Skeletal muscle cell (primary cell): ENCODE data around the gene CD163L1.
"Not testable (repeated sequence)": the region's sequence is repeated elsewhere in the genome, so short reads cannot be mapped to it uniquely, and the experiment has no call there.

Source experiments
- DNase-seq: peaks from one replicate; pipeline ENCODE4 v3.0.0-alpha.2; 2010; ENCODE audit warnings: low read depth
- H3K4me3 ChIP-seq: 2 replicates; pipeline ENCODE4 v1.5.1; 2011; ENCODE audit warnings: low read depth, mild to moderate bottlenecking, control low read depth, low read length, moderate library complexity

CD163L1 gene

DNA sequence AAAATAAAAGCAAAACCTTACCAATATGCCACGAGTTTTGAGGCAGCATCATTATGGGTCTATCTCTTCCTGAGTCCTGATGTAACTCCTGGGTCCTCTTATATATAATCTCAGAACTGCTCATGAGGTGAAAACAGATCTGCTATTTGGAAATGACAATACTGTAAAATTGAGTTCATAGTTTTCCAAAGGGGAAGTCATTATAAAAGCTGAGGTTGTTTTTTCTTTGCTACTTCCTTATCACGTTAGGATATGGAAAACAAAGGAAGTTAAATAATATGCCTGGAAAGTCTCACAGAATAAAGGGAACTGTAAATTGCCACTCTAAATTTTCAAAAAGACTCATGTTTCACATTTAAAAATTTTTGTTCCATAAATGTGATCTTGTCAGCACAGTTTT, at the start of gene CD163L1:
Gene CD163L1 (minus strand): TSS at position 78 of the 400 bp plus-strand sequence. CDS start 26 bp downstream, at position 52.
- DNase-seq: no peak
- no peak within 1 kb of the TSS for H3K4me3 ChIP-seq

DNA sequence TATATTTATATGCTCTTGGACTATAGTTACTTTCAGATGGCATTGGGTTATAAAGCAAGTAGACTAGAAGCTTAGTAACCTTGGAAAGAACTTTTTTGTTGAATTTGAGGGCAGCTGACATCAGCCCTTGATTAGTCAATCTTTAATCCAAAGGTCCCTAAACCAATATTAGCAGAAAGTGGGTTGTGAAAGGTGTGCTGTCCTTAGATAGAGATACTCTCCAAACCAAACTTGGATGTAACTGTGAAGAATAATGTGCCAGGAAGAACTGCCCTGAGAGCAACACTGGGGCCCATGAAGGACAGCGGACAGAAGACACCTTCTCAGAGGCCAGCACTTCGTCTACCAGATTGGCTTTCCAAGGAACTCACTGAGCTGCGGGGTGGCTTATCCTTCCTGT, 49.1 kb upstream of the CD163L1 start:
- no peak overlapping the region for H3K4me3 ChIP-seq
- no peak for DNase-seq

DNA sequence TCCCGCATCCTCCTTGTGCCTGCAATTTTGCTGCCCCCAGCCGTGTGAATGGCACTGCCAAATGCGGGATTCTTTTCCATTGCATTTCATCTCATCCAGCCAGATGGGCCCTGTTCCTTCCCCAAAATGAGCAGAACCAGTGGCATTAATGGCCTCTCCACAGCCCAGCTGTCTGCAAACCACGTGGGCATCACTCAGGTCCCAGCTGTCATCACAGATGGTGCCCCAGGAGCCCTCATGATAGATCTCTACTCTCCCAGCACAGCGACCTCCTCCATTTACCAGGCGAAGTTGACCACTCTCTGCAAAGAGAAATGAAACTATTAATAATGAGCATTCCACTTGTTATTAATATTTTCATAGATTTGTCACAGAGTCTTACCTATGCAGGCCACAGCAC, 42.6 kb upstream of the CD163L1 start:
- DNase-seq: no peak
- no peak overlapping the region for H3K4me3 ChIP-seq

DNA sequence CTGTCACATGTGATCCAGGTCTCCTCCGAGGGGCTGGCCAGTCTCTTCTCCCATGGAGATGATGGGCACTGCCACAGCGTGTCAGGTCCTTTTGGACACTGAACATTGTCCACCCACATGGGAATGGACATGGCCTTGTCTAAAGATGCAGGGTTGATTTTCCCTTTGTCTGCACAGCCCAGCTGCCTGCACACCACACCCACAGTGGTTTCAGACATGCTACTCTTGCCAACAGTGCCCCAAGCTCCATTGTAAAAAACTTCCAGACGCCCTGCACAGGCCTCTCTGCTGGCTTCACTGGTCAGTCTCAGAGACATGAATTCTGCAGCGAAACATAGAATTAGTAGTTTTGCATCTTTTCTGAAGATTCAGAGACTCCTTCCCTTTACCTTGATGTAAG, 41.1 kb upstream of the CD163L1 start:
- H3K4me3 ChIP-seq: no peak overlapping the region
- DNase-seq: no peak

- H3K4me3 ChIP-seq: no peak overlapping the region
- DNase-seq: no peak
These were observed 39.4 kb upstream of the CD163L1 start for GRCh38 chr12:7483343-7483742.

- H3K4me3 ChIP-seq: no peak overlapping the region
- DNase-seq: no peak
These were observed 35.8 kb upstream of the CD163L1 start for GRCh38 chr12:7479771-7480170.

GRCh38 chr12:7472060-7472459, 28.1 kb upstream of the CD163L1 start:
- DNase-seq: no peak
- H3K4me3 ChIP-seq: no peak overlapping the region

- no peak for DNase-seq
These were observed 16.7 kb upstream of the CD163L1 start for GRCh38 chr12:7460375-7461259.

GRCh38 chr12:7459973-7460372, 16.0 kb upstream of the CD163L1 start:
- DNase-seq: no peak
- no peak overlapping the region for H3K4me3 ChIP-seq

More at GRCh38 chr12:7460375-7461259, 16.7 kb upstream of the CD163L1 start:
- H3K4me3 ChIP-seq: no peak overlapping the region

GRCh38 chr12:7451756-7452155, 7.8 kb upstream of the CD163L1 start:
- no peak for DNase-seq
- no peak overlapping the region for H3K4me3 ChIP-seq

GRCh38 chr12:7450667-7451066, 6.7 kb upstream of the CD163L1 start:
- no peak for DNase-seq

GRCh38 chr12:7448099-7448498, 4.1 kb upstream of the CD163L1 start:
- DNase-seq: no peak

More at GRCh38 chr12:7450667-7451066, 6.7 kb upstream of the CD163L1 start:
- no peak overlapping the region for H3K4me3 ChIP-seq

DNA sequence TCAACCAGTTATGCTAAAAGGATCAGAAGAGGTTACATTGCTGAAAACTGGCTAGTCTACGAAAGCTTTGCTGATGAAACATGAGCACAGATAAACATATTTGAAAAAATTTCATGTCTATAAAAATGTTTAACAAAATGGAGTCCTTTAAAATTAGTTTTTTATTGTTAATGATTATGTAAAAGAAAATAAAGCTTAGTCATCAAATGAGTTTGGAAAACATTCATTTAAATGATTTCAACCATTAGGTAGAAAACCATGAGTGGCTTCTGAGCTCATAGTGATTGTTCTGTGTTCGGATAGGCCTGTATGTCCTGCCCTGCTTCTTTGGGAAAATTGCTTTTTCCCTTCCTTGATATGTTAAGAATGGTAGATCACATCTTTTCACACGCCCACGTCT, 584 bp upstream of the CD163L1 start:
- DNase-seq: no peak
- H3K4me3 ChIP-seq: no peak overlapping the region

More at GRCh38 chr12:7448099-7448498, 4.1 kb upstream of the CD163L1 start:
- no peak overlapping the region for H3K4me3 ChIP-seq

- DNase-seq: no peak
These were observed 2.7 kb downstream of the CD163L1 start for GRCh38 chr12:7441216-7441615.

GRCh38 chr12:7439579-7440505, 4.1 kb downstream of the CD163L1 start:
- peak; percentile 18 for DNase-seq
- H3K4me3 ChIP-seq: peak overlapping the region; percentile 49

More at GRCh38 chr12:7441216-7441615, 2.7 kb downstream of the CD163L1 start:
- H3K4me3 ChIP-seq: no peak overlapping the region

DNA sequence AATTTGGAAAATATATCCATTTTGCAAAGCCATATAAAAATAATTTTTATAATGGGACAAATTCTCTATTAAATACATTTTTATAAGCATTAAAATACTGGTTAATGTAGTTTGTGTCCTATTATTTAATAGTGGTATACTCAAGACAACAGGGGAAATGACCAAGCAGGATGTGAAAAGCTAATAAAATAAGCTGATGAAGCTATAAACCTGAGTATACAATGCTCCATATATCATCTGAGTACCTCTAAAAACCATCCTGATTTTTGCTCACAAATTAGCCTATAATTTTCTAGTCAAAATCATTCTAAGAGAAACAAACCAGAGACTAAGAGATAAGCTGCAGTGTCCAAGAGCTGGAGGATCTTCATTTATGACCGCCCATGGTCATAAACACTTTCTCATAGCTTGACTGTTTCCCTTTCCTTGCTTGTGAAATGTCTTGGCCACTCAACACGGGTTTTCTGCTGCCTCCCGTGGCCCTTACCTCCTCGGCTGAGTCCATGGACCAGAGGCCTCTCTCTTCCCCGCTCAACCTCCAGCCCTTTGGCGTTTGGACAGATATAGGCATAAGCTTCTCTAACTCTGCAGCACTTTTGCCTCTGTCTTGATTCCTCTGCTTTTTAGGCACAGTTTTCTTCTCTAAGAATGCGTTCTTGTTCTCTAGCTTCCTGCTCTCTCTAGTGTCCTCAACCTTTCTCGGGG, 5.5 kb downstream of the CD163L1 start:
- not testable (repeated sequence) for H3K4me3 ChIP-seq, DNase-seq

- not testable (repeated sequence) for DNase-seq, H3K4me3 ChIP-seq
These were observed 6.5 kb downstream of the CD163L1 start for GRCh38 chr12:7437494-7437893.

DNA sequence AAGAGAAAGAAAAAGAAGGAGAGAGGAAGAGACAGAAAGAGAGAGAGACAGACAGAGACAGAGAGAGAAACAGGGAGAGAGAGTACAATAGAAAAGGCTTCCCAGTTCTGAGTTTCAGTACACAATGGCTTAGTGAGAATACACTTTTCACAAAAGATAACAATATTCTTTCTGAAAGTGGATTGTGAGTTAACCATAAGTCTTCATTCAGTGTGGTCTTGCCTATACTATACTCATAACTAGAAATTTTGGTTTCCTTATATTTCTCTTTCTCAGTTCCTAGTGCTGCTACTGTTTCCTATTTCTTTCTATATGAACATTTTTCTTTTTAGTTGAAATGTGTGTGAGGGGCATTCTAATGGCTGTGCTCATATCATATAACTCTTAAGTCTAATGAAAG, 9.3 kb downstream of the CD163L1 start:
- DNase-seq: no peak
- H3K4me3 ChIP-seq: no peak overlapping the region

- DNase-seq: peak; percentile 25
- no peak overlapping the region for H3K4me3 ChIP-seq
These were observed 10.6 kb downstream of the CD163L1 start for GRCh38 chr12:7433276-7433822.
